Measurements from ENCODE around the gene NXPH2. TPM values are rescaled to one million over a fixed set of nuclear protein-coding genes. Genes with fewer than 3 reads are reported as not detected.

Gene NXPH2
- total RNA-seq, 1 experiment from 2014 or later, result 1.8 TPM

DNA sequence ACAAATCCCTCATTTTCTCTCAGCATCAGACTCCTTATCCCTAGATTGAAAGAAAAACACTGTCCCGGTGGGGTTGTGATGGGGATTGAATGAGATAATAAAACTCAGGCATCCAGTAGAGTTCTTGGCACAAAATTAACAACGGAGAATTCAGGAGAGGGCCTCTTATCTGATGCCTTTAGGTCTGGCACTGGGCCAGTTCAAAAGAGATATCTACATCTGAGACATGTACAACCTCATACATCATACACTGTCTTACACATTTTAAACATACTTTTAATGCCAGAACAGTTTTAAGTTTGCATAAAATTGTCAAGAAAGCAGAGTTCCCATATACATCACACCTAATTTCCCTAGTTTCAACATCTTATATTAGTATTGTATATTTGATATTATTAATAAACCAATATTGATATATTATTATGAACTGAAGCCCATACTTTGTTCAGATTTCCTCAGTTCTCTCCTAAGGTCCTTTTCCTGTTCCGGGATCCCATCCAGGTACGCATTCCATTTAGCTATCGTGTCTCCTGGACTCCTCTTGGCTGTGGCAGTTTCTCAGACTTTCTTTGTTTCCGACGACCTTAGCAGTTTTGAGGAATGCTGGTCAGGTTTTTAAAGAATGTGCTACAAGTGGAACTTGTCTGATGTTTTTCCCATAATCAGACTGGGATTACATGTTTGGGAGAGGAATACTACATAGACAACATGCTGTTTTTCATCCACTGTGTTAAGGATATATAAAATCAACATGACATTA is 27.8 kb downstream of the NXPH2 start:
- WGBS (ENCODE audit: extremely low coverage, insufficient read length, low lambda C conversion rate), result no CpG with 5 or more reads among the region's 7 CpGs
- Histone ChIP-seq H4K8ac (replicated peaks; ENCODE audit: insufficient read length, low read depth, low read length) (no peak overlapping the region), H3K79me2 (ENCODE audit: insufficient read depth, low read length) (no peaks in the 10 kb centered on the region), H2AK5ac (ENCODE audit: insufficient read length, low read length) (no peak overlapping the region), H3T11ph (ENCODE audit: low read length) (no peak overlapping the region), H4K5ac (ENCODE audit: insufficient read length, low read depth, low read length) (no peak overlapping the region), H3K4me2 (ENCODE audit: insufficient read depth, insufficient read length, low read length) (no peak overlapping the region), H2BK12ac (ENCODE audit: insufficient read length, low read depth, low read length) (no peak overlapping the region), H3K23me2 (ENCODE audit: insufficient read length, low read depth, low read length, poor library complexity, severe bottlenecking) (no peaks in the 10 kb centered on the region), H3K27me3 (ENCODE audit: insufficient read depth, low read length) (no peaks in the 10 kb centered on the region), H3K9me3 (ENCODE audit: control insufficient read depth, low read depth, low read length) (no peaks in the 10 kb centered on the region), H4K20me1 (ENCODE audit: control insufficient read depth, insufficient read depth, insufficient read length) (no peaks in the 10 kb centered on the region), H3K56ac (ENCODE audit: insufficient read length, low read depth, low read length) (no peak overlapping the region), H3K4me1 (ENCODE audit: insufficient read depth, low read length) (no peaks in the 10 kb centered on the region; the same call in 1 of the 2 replicates), H2BK15ac (ENCODE audit: low read depth, low read length) (no peak overlapping the region), H2BK120ac (ENCODE audit: low read depth, low read length, poor library complexity, severe bottlenecking) (no peak overlapping the region), H3K27ac (ENCODE audit: insufficient read length, low read depth, low read length) (no peak overlapping the region), H3K18ac (ENCODE audit: insufficient read length, low read depth, low read length) (no peak overlapping the region), H4K91ac (ENCODE audit: insufficient read length, low read depth, low read length) (no peak overlapping the region), H3K79me1 (ENCODE audit: insufficient read depth, low read depth, low read length, poor library complexity, severe bottlenecking) (no peaks in the 10 kb centered on the region), H3K4ac (ENCODE audit: low read depth, low read length) (no peak overlapping the region), H3K23ac (ENCODE audit: insufficient read length, low read depth, low read length) (no peak overlapping the region), H2BK5ac (ENCODE audit: insufficient read length, low read length) (no peak overlapping the region), H2AFZ (ENCODE audit: low read length) (no peak overlapping the region), H2BK20ac (ENCODE audit: low read depth, low read length, poor library complexity, severe bottlenecking) (no peak overlapping the region), H3K9ac (ENCODE audit: extremely low read depth, insufficient read length, low read length) (no peak overlapping the region), H3K14ac (ENCODE audit: insufficient read depth, low read length) (no peak overlapping the region)
- Mint-ChIP-seq H3K27me3 (ENCODE audit: low read depth) (no peaks in the 10 kb centered on the region), H3K36me3 (ENCODE audit: insufficient read depth in 1 of 3, low read depth in 3 of 3) (peaks cover 0 to 20% (median 16%) of the 10 kb centered on the region in 3 experiments; a peak in 5 of 7 replicates), H3K27ac (no peak overlapping the region), H3K4me1 (peaks cover 15 to 22% of the 10 kb centered on the region in 2 experiments), H3K9me3 (peaks cover 13 to 16% of the 10 kb centered on the region in 2 experiments; a peak in 4 of 5 replicates), H3K4me3 (no peak overlapping the region)
- TF ChIP-seq, protein P1, sequence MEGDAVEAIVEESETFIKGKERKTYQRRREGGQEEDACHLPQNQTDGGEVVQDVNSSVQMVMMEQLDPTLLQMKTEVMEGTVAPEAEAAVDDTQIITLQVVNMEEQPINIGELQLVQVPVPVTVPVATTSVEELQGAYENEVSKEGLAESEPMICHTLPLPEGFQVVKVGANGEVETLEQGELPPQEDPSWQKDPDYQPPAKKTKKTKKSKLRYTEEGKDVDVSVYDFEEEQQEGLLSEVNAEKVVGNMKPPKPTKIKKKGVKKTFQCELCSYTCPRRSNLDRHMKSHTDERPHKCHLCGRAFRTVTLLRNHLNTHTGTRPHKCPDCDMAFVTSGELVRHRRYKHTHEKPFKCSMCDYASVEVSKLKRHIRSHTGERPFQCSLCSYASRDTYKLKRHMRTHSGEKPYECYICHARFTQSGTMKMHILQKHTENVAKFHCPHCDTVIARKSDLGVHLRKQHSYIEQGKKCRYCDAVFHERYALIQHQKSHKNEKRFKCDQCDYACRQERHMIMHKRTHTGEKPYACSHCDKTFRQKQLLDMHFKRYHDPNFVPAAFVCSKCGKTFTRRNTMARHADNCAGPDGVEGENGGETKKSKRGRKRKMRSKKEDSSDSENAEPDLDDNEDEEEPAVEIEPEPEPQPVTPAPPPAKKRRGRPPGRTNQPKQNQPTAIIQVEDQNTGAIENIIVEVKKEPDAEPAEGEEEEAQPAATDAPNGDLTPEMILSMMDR (conservative IDR thresholded peaks at IDR 0.05), result no peak
- no peak for DNase-seq
